ENCODE results near the gene TEN1. TPM values are rescaled to one million over a fixed set of nuclear protein-coding genes. Genes with fewer than 3 reads are reported as not detected.
A peak's percentile ranks its signal among the peaks of the same experiment; 100 is the strongest.

The TEN1 gene
- polyA plus RNA-seq, 4 donors = 22.8 to 96.6 (median 54.7) TPM

- Histone ChIP-seq H3K4me3 (ENCODE audit: low read depth in 1 of 3, low read length in 3 of 3) (no peak overlapping the region), H3K27ac (ENCODE audit: low read depth in 1 of 3, low read length in 2 of 3) (no peak overlapping the region), H3K4me1 (ENCODE audit: control insufficient read depth in 3 of 3, insufficient read depth in 2 of 3, low read depth in 1 of 3, low read length in 2 of 3) (peaks cover 0 to 33% (median 6%) of the 10 kb centered on the region in 3 donors), H3K36me3 (ENCODE audit: control insufficient read depth in 3 of 3, insufficient read depth in 2 of 3, low read depth in 1 of 3, low read length in 3 of 3) (peaks cover 0 to 94% (median 17%) of the 10 kb centered on the region in 3 donors), H3K9me3 (ENCODE audit: control insufficient read depth in 2 of 2, insufficient read depth in 1 of 2, low read depth in 1 of 2, low read length in 1 of 2) (no peaks in the 10 kb centered on the region), H3K27me3 (ENCODE audit: control insufficient read depth in 3 of 3, insufficient read depth in 3 of 3, low read length in 3 of 3) (no peaks in the 10 kb centered on the region)
- FAIRE-seq (no peak), DNase-seq (peak; percentile 80 to 82)
- WGBS, 3 donors = 42 to 48% (median 47%) methylated on average over 16 of the region's 16 CpGs
Observed at GRCh38 chr17:76005263-76006149, 26.5 kb downstream of the TEN1 start.

GRCh38 chr17:76007131-76007849 is 28.2 kb downstream of the TEN1 start:
- FAIRE-seq (no peak), DNase-seq (no peak)
- peaks cover 0 to 94% (median 15%) of the 10 kb centered on the region in 3 donors for H3K36me3 ChIP-seq (ENCODE audit: control insufficient read depth in 3 of 3, insufficient read depth in 2 of 3, low read depth in 1 of 3, low read length in 3 of 3)
- H3K4me3 ChIP-seq (ENCODE audit: low read depth in 1 of 3, low read length in 3 of 3) = no peak overlapping the region
- H3K27me3 ChIP-seq (ENCODE audit: control insufficient read depth in 3 of 3, insufficient read depth in 3 of 3, low read length in 3 of 3) = no peaks in the 10 kb centered on the region
- H3K9me3 ChIP-seq (ENCODE audit: control insufficient read depth in 2 of 2, insufficient read depth in 1 of 2, low read depth in 1 of 2, low read length in 1 of 2) = no peaks in the 10 kb centered on the region
- H3K4me1 ChIP-seq (ENCODE audit: control insufficient read depth in 3 of 3, insufficient read depth in 2 of 3, low read depth in 1 of 3, low read length in 2 of 3) = peaks cover 0 to 30% (median 0%) of the 10 kb centered on the region in 3 donors
- no peak overlapping the region for H3K27ac ChIP-seq (ENCODE audit: low read depth in 1 of 3, low read length in 2 of 3)
- WGBS, 3 donors = 92 to 94% (median 93%) methylated on average over 38 to 39 of the region's 39 CpGs

GRCh38 chr17:76007850-76008165 is 28.8 kb downstream of the TEN1 start:
- Histone ChIP-seq H3K27me3 (ENCODE audit: control insufficient read depth in 3 of 3, insufficient read depth in 3 of 3, low read length in 3 of 3) (no peaks in the 10 kb centered on the region), H3K36me3 (ENCODE audit: control insufficient read depth in 3 of 3, insufficient read depth in 2 of 3, low read depth in 1 of 3, low read length in 3 of 3) (peaks cover 0 to 94% (median 13%) of the 10 kb centered on the region in 3 donors), H3K4me3 (ENCODE audit: low read depth in 1 of 3, low read length in 3 of 3) (no peak overlapping the region), H3K27ac (ENCODE audit: low read depth in 1 of 3, low read length in 2 of 3) (no peak overlapping the region), H3K9me3 (ENCODE audit: control insufficient read depth in 2 of 2, insufficient read depth in 1 of 2, low read depth in 1 of 2, low read length in 1 of 2) (no peaks in the 10 kb centered on the region), H3K4me1 (ENCODE audit: control insufficient read depth in 3 of 3, insufficient read depth in 2 of 3, low read depth in 1 of 3, low read length in 2 of 3) (peaks cover 0 to 27% (median 0%) of the 10 kb centered on the region in 3 donors)
- DNase-seq (no peak), FAIRE-seq (no peak)
- WGBS, 3 donors = 87 to 92% (median 87%) methylated on average over 16 of the region's 16 CpGs

- 95% methylated on average over 36 of the region's 36 CpGs for WGBS, 3 donors
- H3K4me1 ChIP-seq (ENCODE audit: control insufficient read depth in 3 of 3, insufficient read depth in 2 of 3, low read depth in 1 of 3, low read length in 2 of 3) = peaks cover 0 to 23% (median 0%) of the 10 kb centered on the region in 3 donors
- no peak overlapping the region for H3K27ac ChIP-seq (ENCODE audit: low read depth in 1 of 3, low read length in 2 of 3)
- no peak for FAIRE-seq
- H3K9me3 ChIP-seq (ENCODE audit: control insufficient read depth in 2 of 2, insufficient read depth in 1 of 2, low read depth in 1 of 2, low read length in 1 of 2) = no peaks in the 10 kb centered on the region
- H3K36me3 ChIP-seq (ENCODE audit: control insufficient read depth in 3 of 3, insufficient read depth in 2 of 3, low read depth in 1 of 3, low read length in 3 of 3) = peaks cover 0 to 95% (median 13%) of the 10 kb centered on the region in 3 donors
- no peak overlapping the region for H3K4me3 ChIP-seq (ENCODE audit: low read depth in 1 of 3, low read length in 3 of 3)
- DNase-seq = no peak
- no peaks in the 10 kb centered on the region for H3K27me3 ChIP-seq (ENCODE audit: control insufficient read depth in 3 of 3, insufficient read depth in 3 of 3, low read length in 3 of 3)
Observed at GRCh38 chr17:76008208-76008607, 29.2 kb downstream of the TEN1 start.

- Histone ChIP-seq H3K27ac (ENCODE audit: low read depth in 1 of 3, low read length in 2 of 3) (no peak overlapping the region), H3K4me3 (ENCODE audit: low read depth in 1 of 3, low read length in 3 of 3) (no peak overlapping the region), H3K36me3 (ENCODE audit: control insufficient read depth in 3 of 3, insufficient read depth in 2 of 3, low read depth in 1 of 3, low read length in 3 of 3) (peaks cover 0 to 100% (median 15%) of the 10 kb centered on the region in 3 donors), H3K9me3 (ENCODE audit: control insufficient read depth in 2 of 2, insufficient read depth in 1 of 2, low read depth in 1 of 2, low read length in 1 of 2) (no peaks in the 10 kb centered on the region), H3K4me1 (ENCODE audit: control insufficient read depth in 3 of 3, insufficient read depth in 2 of 3, low read depth in 1 of 3, low read length in 2 of 3) (peaks cover 0 to 20% (median 0%) of the 10 kb centered on the region in 3 donors), H3K27me3 (ENCODE audit: control insufficient read depth in 3 of 3, insufficient read depth in 3 of 3, low read length in 3 of 3) (no peaks in the 10 kb centered on the region)
- 95 to 96% (median 95%) methylated on average over 50 to 56 of the region's 56 CpGs for WGBS, 3 donors
- DNase-seq = no peak
- no peak for FAIRE-seq
Observed at GRCh38 chr17:76008630-76009425, 29.8 kb downstream of the TEN1 start.

- H3K4me1 ChIP-seq (ENCODE audit: control insufficient read depth in 3 of 3, insufficient read depth in 2 of 3, low read depth in 1 of 3, low read length in 2 of 3) = peaks cover 0 to 20% (median 0%) of the 10 kb centered on the region in 3 donors
- H3K27ac ChIP-seq (ENCODE audit: low read depth in 1 of 3, low read length in 2 of 3) = no peak overlapping the region
- no peaks in the 10 kb centered on the region for H3K27me3 ChIP-seq (ENCODE audit: control insufficient read depth in 3 of 3, insufficient read depth in 3 of 3, low read length in 3 of 3)
- no peak overlapping the region for H3K4me3 ChIP-seq (ENCODE audit: low read depth in 1 of 3, low read length in 3 of 3)
- DNase-seq (no peak), FAIRE-seq (no peak)
- WGBS, 3 donors = 93 to 94% (median 94%) methylated on average over 20 of the region's 20 CpGs
- H3K36me3 ChIP-seq (ENCODE audit: control insufficient read depth in 3 of 3, insufficient read depth in 2 of 3, low read depth in 1 of 3, low read length in 3 of 3) = peaks cover 0 to 100% (median 16%) of the 10 kb centered on the region in 3 donors
- H3K9me3 ChIP-seq (ENCODE audit: control insufficient read depth in 2 of 2, insufficient read depth in 1 of 2, low read depth in 1 of 2, low read length in 1 of 2) = no peaks in the 10 kb centered on the region
Observed at GRCh38 chr17:76009447-76009846, 30.4 kb downstream of the TEN1 start.

GRCh38 chr17:76009969-76010661 is 31.1 kb downstream of the TEN1 start:
- WGBS, 3 donors = 85 to 92% (median 88%) methylated on average over 20 to 21 of the region's 21 CpGs
- no peak for DNase-seq
- no peak overlapping the region for H3K4me3 ChIP-seq (ENCODE audit: low read depth in 1 of 3, low read length in 3 of 3)
- FAIRE-seq = no peak
- H3K4me1 ChIP-seq (ENCODE audit: control insufficient read depth in 3 of 3, insufficient read depth in 2 of 3, low read depth in 1 of 3, low read length in 2 of 3) = peaks cover 0 to 14% (median 0%) of the 10 kb centered on the region in 3 donors
- H3K36me3 ChIP-seq (ENCODE audit: control insufficient read depth in 3 of 3, insufficient read depth in 2 of 3, low read depth in 1 of 3, low read length in 3 of 3) = peaks cover 0 to 100% (median 16%) of the 10 kb centered on the region in 3 donors
- H3K27ac ChIP-seq (ENCODE audit: low read depth in 1 of 3, low read length in 2 of 3) = no peak overlapping the region
- no peaks in the 10 kb centered on the region for H3K9me3 ChIP-seq (ENCODE audit: control insufficient read depth in 2 of 2, insufficient read depth in 1 of 2, low read depth in 1 of 2, low read length in 1 of 2)
- no peaks in the 10 kb centered on the region for H3K27me3 ChIP-seq (ENCODE audit: control insufficient read depth in 3 of 3, insufficient read depth in 3 of 3, low read length in 3 of 3)
